Activated naive CD8-positive, alpha-beta T cell treated with anti-CD3 and anti-CD28 coated beads, Interleukin-2, amount 50 U/mL, for 16 hours (primary cell): Measurements from ENCODE around the gene HGS.

Experiments used
- DNase-seq: peaks from one replicate; pipeline ENCODE4 v3.0.0-alpha.2; 2020; ENCODE audit warnings: low read depth, low spot score

The HGS gene, protein sequence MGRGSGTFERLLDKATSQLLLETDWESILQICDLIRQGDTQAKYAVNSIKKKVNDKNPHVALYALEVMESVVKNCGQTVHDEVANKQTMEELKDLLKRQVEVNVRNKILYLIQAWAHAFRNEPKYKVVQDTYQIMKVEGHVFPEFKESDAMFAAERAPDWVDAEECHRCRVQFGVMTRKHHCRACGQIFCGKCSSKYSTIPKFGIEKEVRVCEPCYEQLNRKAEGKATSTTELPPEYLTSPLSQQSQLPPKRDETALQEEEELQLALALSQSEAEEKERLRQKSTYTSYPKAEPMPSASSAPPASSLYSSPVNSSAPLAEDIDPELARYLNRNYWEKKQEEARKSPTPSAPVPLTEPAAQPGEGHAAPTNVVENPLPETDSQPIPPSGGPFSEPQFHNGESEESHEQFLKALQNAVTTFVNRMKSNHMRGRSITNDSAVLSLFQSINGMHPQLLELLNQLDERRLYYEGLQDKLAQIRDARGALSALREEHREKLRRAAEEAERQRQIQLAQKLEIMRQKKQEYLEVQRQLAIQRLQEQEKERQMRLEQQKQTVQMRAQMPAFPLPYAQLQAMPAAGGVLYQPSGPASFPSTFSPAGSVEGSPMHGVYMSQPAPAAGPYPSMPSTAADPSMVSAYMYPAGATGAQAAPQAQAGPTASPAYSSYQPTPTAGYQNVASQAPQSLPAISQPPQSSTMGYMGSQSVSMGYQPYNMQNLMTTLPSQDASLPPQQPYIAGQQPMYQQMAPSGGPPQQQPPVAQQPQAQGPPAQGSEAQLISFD

GRCh38 chr17:81683584-81684441 lies at the start of gene HGS, which contains the start of gene ARL16:
Gene HGS (plus strand): TSS chr17:81684011. CDS start chr17:81684067, 56 bp downstream.
Gene ARL16 (minus strand): TSS chr17:81683797. CDS start chr17:81683753, 44 bp downstream.
- DNase-seq, result peak; percentile 93

GRCh38 chr17:81635431-81635830 lies 48.4 kb upstream of the HGS start:
- DNase-seq, result no peak

GRCh38 chr17:81635973-81636504 lies 47.8 kb upstream of the HGS start:
- no peak for DNase-seq

DNA sequence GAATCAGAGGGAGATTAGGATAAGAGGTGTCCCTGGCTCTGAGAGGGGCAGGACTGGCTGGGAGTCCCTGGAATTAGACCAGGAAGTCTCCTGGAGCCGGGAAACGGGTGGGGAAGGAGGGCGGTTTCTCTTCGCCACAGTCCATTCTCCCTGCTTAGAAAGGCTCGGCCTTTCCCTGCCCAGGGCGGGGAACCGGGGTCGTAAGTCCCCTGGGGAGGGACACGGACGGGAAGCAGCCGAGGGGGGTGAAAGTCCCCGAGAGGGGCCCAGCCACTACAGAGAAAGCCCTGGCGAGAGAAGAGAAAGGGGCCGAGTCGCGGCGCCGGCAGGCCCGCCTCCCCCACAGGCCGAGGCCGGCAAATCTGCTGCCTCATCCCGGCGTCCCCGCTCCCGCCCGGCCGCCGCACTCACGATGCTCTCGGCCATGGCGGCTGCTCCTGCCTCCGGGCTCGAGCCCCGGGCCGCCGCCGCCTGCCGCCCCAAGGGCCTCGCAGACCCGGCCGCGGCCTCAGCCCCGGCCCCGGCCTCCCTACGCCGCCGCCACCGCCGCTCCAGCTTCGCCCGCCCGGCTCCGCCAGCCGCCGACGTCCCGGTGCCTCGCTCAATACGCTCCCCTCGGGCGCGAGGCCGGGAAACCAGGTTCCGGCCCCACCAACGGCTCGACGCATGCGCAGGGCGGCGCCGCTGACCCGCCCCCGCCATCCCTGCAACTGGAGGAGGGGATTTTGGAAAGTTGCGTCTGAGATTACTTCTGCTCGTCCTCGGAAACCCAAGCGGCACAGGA lies 47.1 kb upstream of the HGS start, which contains the start of the genes NPLOC4 and TSPAN10:
Gene NPLOC4 (minus strand): TSS at position 608 of the 784 bp plus-strand sequence. CDS start 182 bp downstream, at position 426.
Gene TSPAN10 (plus strand): TSS at position 692 of the 784 bp plus-strand sequence. CDS start 5,217 bp downstream, outside the sequence.
- peak; percentile 59 for DNase-seq

DNA sequence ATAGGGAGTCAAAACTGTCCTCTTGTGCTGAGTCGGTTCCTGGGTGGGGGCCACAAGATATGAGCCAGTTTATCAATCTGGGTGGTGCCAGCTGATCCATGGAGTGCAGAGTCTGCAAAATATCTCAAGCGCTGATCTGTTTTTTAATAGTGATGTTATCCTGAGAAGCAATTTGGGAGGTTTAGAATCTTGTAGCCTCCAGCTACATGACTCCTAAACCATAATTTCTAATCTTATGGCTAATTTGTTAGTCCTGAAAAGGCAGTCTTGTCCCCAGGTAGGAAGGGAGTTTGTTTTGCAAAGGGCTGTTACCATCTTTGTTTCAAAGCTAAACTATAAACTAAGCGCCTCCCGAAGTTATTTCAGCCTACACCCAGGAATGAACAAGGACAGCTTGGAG lies 45.1 kb upstream of the HGS start:
- no peak for DNase-seq

DNA sequence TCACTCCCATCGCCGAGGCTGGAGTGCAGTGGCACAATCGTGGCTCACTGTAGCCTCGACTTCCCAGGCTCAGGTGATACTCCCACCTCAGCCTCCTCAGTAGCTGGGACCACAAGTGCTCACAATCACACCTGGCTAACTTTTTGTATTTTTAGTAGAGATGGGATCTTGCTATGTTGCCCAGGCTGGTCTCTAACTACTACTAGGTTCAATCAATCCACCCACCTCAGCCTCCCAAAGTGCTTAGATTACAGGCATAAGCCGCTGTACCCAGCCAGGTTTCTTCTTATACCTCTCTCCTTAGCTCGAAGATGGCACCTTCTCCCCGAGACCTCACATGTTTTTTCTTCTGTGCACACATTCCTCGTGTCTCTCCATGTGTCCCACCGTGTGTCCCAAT lies 43.8 kb upstream of the HGS start:
- DNase-seq, result no peak

DNA sequence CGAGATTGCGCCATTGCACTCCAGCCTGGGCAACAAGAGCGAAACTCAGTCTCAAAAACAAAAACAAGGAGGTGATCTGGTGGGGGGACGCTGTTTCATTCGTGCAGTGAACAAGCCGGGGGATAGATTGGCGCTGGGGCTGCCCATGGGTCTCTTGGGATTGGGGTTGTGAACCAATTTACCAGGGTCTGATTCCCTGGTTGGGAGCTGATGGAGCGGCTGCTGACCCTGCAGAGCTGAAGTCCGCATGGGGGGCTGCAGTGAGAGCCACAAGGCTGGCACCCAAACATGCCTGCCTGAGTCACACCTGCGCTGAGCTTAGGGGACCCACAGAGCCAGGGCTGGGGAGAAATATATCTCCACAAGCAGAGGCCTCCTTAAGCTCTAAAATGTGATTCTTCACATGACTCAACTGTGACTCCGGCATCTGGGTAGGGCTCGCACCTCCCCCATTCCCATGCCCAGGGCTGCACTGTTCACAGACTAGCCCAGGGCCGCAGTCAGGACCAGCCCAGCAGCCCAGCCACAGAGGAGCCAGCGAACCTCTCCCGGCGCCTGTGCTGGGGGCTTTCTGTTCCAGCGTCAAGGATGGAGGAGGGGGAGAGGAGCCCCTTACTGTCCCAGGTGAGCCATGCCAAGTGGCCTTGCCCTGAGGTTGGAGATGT lies 41.9 kb upstream of the HGS start:
- DNase-seq, result no peak

DNA sequence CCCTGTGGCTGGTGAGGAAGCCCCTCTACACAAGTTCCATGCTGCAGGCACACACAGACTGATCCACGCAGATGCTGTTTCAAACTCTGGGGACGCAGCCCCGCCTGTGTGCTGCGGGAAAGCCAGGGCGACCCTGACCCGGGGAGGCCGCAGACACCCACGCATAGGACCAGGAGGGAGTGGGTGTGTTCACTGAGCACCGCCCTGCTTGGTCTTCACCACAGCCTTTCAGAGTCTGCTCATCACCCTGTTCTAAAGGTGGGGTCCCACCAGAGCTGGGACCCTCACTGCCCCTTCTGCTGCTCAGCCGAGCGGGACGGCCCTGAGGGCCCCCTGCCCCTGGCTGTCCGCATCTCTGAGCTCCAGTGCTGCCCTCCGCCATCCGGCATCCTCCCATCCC lies 39.3 kb upstream of the HGS start:
- no peak for DNase-seq

GRCh38 chr17:81644976-81645952 lies 38.5 kb upstream of the HGS start:
- DNase-seq, result no peak

- DNase-seq, result no peak
Observed at GRCh38 chr17:81646869-81647600, 36.8 kb upstream of the HGS start.

GRCh38 chr17:81647640-81648012 lies 36.2 kb upstream of the HGS start:
- DNase-seq, result no peak

DNA sequence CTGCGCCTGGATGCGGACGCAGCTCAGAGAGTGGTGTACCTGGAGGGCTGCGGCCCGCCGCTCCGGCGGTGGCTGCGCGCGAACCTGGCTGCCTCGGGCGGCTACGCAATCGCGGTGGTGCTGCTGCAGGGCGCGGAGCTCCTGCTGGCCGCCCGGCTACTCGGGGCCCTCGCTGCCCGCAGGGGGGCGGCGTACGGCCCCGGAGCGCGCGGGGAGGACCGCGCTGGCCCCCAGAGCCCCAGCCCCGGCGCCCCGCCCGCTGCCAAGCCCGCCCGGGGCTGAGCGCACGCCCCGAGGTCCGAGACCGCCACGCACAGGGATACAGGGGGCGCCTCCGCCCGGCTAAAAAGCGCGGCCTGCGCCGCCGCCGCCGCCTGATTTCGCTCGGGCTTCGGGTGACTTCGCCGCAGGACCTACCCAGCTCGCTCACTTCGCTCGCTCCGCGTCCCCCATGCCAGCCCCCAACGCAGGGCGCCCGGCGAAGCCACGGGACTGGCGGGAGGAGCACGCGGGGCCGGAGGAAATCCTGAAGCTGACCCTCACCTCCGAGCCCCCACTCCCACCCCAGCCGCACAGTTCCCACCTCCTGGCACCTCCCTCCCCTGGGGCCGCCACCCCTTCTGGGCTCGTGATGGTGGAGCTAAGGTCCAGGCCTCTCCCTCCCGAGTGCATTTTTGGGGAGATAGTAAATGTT lies 35.7 kb upstream of the HGS start:
- no peak for DNase-seq

- DNase-seq, result no peak
Observed at GRCh38 chr17:81648707-81649085, 35.1 kb upstream of the HGS start.

DNA sequence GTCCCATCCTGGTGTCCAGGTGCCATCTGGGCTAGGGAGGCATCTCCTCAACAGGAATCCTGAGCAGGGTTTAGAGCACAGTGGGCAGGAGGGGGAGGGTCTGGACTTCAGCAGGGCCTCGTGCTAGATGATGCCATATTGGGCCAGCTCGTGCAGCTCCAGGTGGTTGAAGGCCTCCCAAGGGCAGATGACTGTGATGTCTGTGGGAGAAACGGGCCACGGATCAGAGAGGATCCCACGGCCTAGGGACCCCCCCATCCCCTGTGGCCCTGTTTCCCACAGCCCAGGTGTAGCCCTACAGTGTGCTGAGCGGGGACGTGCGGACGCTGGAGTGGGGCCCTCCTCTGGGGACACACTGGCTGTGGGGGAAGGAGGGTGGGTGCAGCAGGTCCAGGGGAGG lies 32.9 kb upstream of the HGS start:
- no peak for DNase-seq

- no peak for DNase-seq
Observed at GRCh38 chr17:81651692-81652091, 32.1 kb upstream of the HGS start.

- DNase-seq, result no peak
Observed at GRCh38 chr17:81652906-81653771, 30.7 kb upstream of the HGS start.
